Liver (tissue), 9 donors: Measurements from ENCODE around the gene CDC26. TPM values are rescaled to one million over a fixed set of nuclear protein-coding genes. Genes with fewer than 3 reads are reported as not detected.

Source experiments
- DNase-seq: peaks from one replicate; pipeline ENCODE4 v3.0.0-alpha.2; 2017; ENCODE audit warnings: low spot score
- H3K27ac ChIP-seq, 2 donors: one replicate each; pipeline ENCODE4 v1.7.0; 2013; ENCODE audit warnings: inconsistent platforms in 2 of 2, low read length in 2 of 2, control low read depth in 1 of 2, low read depth in 1 of 2, mild to moderate bottlenecking in 1 of 2
- H3K27me3 ChIP-seq, 4 donors: one replicate each; pipeline versions ENCODE4 v1.6.1 to v1.7.0; 2013; ENCODE audit warnings: low read length in 3 of 4, inconsistent platforms in 1 of 4, mild to moderate bottlenecking in 1 of 4, moderate library complexity in 1 of 4; ENCODE audit not compliant: control insufficient read depth in 4 of 4, insufficient read depth in 4 of 4
- H3K36me3 ChIP-seq, 4 donors: one replicate each; pipeline versions ENCODE4 v1.6.1 to v1.7.0; 2013; ENCODE audit warnings: low read length in 3 of 4, mild to moderate bottlenecking in 3 of 4, low read depth in 1 of 4, moderate library complexity in 1 of 4; ENCODE audit not compliant: control insufficient read depth in 4 of 4, insufficient read depth in 3 of 4
- H3K4me1 ChIP-seq, 4 donors: one replicate each; pipeline versions ENCODE4 v1.6.1 to v1.7.0; 2013; ENCODE audit warnings: low read length in 3 of 4, mild to moderate bottlenecking in 3 of 4, moderate library complexity in 1 of 4; ENCODE audit not compliant: control insufficient read depth in 4 of 4, insufficient read depth in 4 of 4
- H3K4me3 ChIP-seq, 3 donors: one replicate each; pipeline versions ENCODE4 v1.6.1 to v1.7.0; 2013; ENCODE audit warnings: low read length in 3 of 3, control low read depth in 1 of 3, low read depth in 1 of 3, mild to moderate bottlenecking in 1 of 3
- H3K9ac ChIP-seq, 2 donors: one replicate each; pipeline ENCODE4 v1.7.0; 2013; ENCODE audit warnings: low read length in 2 of 2, mild to moderate bottlenecking in 2 of 2, moderate library complexity in 2 of 2, control low read depth in 1 of 2, low read depth in 1 of 2
- H3K9me3 ChIP-seq, 4 donors: one replicate each; pipeline versions ENCODE4 v1.6.1 to v1.7.0; 2013; ENCODE audit warnings: low read length in 3 of 4; ENCODE audit not compliant: control insufficient read depth in 4 of 4
- CTCF ChIP-seq: fragments of 150-350 bp; IDR thresholded peaks from 2 replicates; pipeline ENCODE4 v1.5.1; 2017; ENCODE audit warnings: improper control_type of control experiment, low read depth, low read length; ENCODE audit not compliant: missing input control
- EGR1 ChIP-seq, 2 donors: IDR thresholded peaks; 2 replicates each; pipeline ENCODE4 v1.6.1; 2016 to 2018; ENCODE audit warnings: antibody characterized with exemption in 2 of 2, low read depth in 2 of 2
- FOXA1 ChIP-seq: IDR thresholded peaks from 2 replicates; pipeline ENCODE4 v1.6.1; 2016; ENCODE audit warnings: antibody characterized with exemption
- FOXA2 ChIP-seq: IDR thresholded peaks from 2 replicates; pipeline ENCODE4 v1.6.1; 2016; ENCODE audit warnings: antibody characterized with exemption
- GABPA ChIP-seq, 2 donors: IDR thresholded peaks in 1 of 2; conservative IDR thresholded peaks in 1 of 2; 2 replicates each; pipeline ENCODE4 v1.6.1; 2016; ENCODE audit warnings: antibody characterized with exemption in 2 of 2, mild to moderate bottlenecking in 1 of 2, moderate library complexity in 1 of 2
- HNF4A ChIP-seq, 2 donors: conservative IDR thresholded peaks; 2 replicates each; pipeline ENCODE4 v1.6.1; 2016; ENCODE audit warnings: antibody characterized with exemption in 2 of 2, mild to moderate bottlenecking in 2 of 2
- HNF4G ChIP-seq: IDR thresholded peaks from 2 replicates; pipeline ENCODE4 v1.6.1; 2016; ENCODE audit warnings: antibody characterized with exemption
- JUND ChIP-seq, 2 donors: IDR thresholded peaks; 2 replicates each; pipeline ENCODE4 v1.6.1; 2016; ENCODE audit warnings: antibody characterized with exemption in 2 of 2
- MAX ChIP-seq: IDR thresholded peaks from 2 replicates; pipeline ENCODE4 v1.6.1; 2016; ENCODE audit warnings: antibody characterized with exemption
- NR2F2 ChIP-seq: IDR thresholded peaks from 2 replicates; pipeline ENCODE4 v1.6.1; 2016; ENCODE audit warnings: antibody characterized with exemption
- RAD21 ChIP-seq, 2 donors: IDR thresholded peaks; 2 replicates each; pipeline ENCODE4 v1.6.1; 2016; ENCODE audit warnings: antibody characterized with exemption in 2 of 2, mild to moderate bottlenecking in 2 of 2
- REST ChIP-seq: IDR thresholded peaks from 2 replicates; pipeline ENCODE4 v1.6.1; 2016; ENCODE audit warnings: antibody characterized with exemption, mild to moderate bottlenecking
- RXRA ChIP-seq, 2 donors: IDR thresholded peaks; 2 replicates each; pipeline ENCODE4 v1.6.1; 2017 to 2018; ENCODE audit warnings: antibody characterized with exemption in 2 of 2, mild to moderate bottlenecking in 1 of 2
- SP1 ChIP-seq: IDR thresholded peaks from 2 replicates; pipeline ENCODE4 v1.6.1; 2018; ENCODE audit warnings: antibody characterized with exemption, mild to moderate bottlenecking
- TAF1 ChIP-seq: conservative IDR thresholded peaks from 2 replicates; pipeline ENCODE4 v1.6.1; 2016; ENCODE audit warnings: antibody characterized with exemption, mild to moderate bottlenecking
- YY1 ChIP-seq: IDR thresholded peaks from 2 replicates; pipeline ENCODE4 v1.6.1; 2016; ENCODE audit warnings: antibody characterized with exemption, mild to moderate bottlenecking
- ZBTB33 ChIP-seq: IDR thresholded peaks from 2 replicates; pipeline ENCODE4 v1.6.1; 2016; ENCODE audit warnings: antibody characterized with exemption
- WGBS: extraction: QIAGEN DNeasy Blood & Tissue Kit; methylation state at CpG from one replicate; pipeline ENCODE4 v1.1.7; 2013; 5-methylcytosine and 5-hydroxymethylcytosine counted together
- polyA plus RNA-seq, 2 donors: library from polyadenylated mRNA; stranded (reverse) in 1 of 2; unstranded in 1 of 2; fragments of 200-250 nt in 1 of 2; fragments of >200 nt in 1 of 2; fragmentation: Nextera tagmentation in 1 of 2; extraction: Ambion mirVana in 1 of 2; gene quantifications; one replicate each; pipeline versions ENCODE4 v1.2.1 to v1.2.3, GENCODE V29; 2013 to 2015
- total RNA-seq, 2 donors: library from RNA; depleted of rRNA; stranded (reverse); fragments of >200 nt; gene quantifications; one replicate each; pipeline ENCODE4 v1.2.3, GENCODE V29; 2014
- TF ChIP-seq, protein P1 (sequence below): IDR thresholded peaks from 2 replicates; pipeline ENCODE4 v1.6.1; 2016; ENCODE audit warnings: antibody characterized with exemption
- donor health status: healthy.
- donor health status: healthy.
- donor health status: healthy.
- donor health status: healthy.
- donor health status: healthy.

CDC26 gene
- total and polyA plus RNA-seq, 4 donors: 12.5 to 38.9 (median 21.3) TPM

DNA sequence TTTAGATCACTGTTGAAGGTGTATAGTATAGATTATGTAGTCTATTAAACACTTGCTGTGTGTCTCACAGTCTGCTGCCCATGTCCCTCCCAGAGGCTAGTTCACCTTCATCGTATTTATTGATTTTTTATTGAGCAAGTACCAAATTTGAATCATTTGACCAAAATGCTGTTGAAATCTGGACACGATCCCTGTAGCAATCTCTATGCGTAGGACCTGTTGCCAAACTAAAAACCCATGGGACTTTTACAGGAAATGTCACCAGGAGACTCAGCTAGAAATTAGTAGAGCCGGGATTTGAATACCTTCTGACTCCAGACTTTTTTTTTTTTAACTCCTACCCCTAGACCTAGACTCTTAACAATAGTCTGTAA is 36.5 kb downstream of the CDC26 start:
- Histone ChIP-seq H3K27ac (peak overlapping the region; percentile 51 to 55), H3K36me3 (no peaks in the 10 kb centered on the region), H3K4me3 (no peak overlapping the region), H3K9ac (peak overlapping the region; percentile 22 to 25), H3K9me3 (no peaks in the 10 kb centered on the region), H3K27me3 (no peaks in the 10 kb centered on the region), H3K4me1 (peaks cover 16 to 54% (median 48%) of the 10 kb centered on the region in 4 donors)
- peak in 1 of 2 donors; percentile 23 for TF ChIP-seq GABPA (IDR thresholded peaks at IDR 0.05 in 1 of 2, conservative IDR thresholded peaks at IDR 0.05 in 1 of 2)
- TF ChIP-seq, protein P1, sequence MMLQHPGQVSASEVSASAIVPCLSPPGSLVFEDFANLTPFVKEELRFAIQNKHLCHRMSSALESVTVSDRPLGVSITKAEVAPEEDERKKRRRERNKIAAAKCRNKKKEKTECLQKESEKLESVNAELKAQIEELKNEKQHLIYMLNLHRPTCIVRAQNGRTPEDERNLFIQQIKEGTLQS: no peak
- TF ChIP-seq JUND (IDR thresholded peaks at IDR 0.05): no peak
- peak in 1 of 2 donors; percentile 34 for TF ChIP-seq RAD21 (IDR thresholded peaks at IDR 0.05)
- TF ChIP-seq REST: no peak
- peak; percentile 5 for TF ChIP-seq NR2F2
- no peak for TF ChIP-seq EGR1 (IDR thresholded peaks at IDR 0.05; ENCODE audit: low read depth in 2 of 2)
- peak; percentile 33 for TF ChIP-seq HNF4G
- TF ChIP-seq CTCF: no peak
- no peak for TF ChIP-seq FOXA1
- peak; percentile 40 for TF ChIP-seq YY1
- TF ChIP-seq MAX: no peak
- TF ChIP-seq RXRA (IDR thresholded peaks at IDR 0.05): peak; percentile 50 to 58
- TF ChIP-seq FOXA2: no peak
- peak; percentile 62 to 66 for TF ChIP-seq HNF4A (conservative IDR thresholded peaks at IDR 0.05)
- TF ChIP-seq SP1: peak; percentile 63
- TF ChIP-seq ZBTB33: no peak
- TF ChIP-seq TAF1: no peak
- DNase-seq: no peak
- WGBS: 25% methylated on average over 4 of the region's 4 CpGs
